ENCODE results near the gene IFT122.

IFT122 gene

DNA sequence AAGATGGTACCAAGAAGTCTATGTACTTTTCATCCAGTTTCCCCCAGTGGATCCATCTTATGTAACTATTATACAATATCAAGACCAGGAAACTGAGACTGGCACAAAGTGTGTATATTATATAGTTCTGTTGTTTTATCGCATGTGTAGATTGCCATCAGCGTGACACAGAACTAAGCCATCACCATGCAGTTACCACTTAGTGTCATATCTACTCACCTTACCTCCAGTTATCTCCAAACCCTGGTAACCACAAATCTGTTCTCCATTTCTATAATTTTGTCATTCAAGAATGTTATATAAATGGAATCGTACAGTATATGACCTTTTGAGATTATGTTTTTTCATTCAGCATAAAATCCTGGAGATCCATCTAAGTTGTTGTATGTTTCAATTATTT lies 23.1 kb downstream of the IFT122 start:
- H3K4me3 ChIP-seq (ENCODE audit: severe bottlenecking), result no peak overlapping the region
- ATAC-seq (ENCODE audit: low read depth), result no peak
- no peaks in the 10 kb centered on the region for H3K27me3 ChIP-seq (ENCODE audit: insufficient read depth, poor library complexity, severe bottlenecking)
- DNase-seq (ENCODE audit: low spot score), result no peak
- peaks cover 6% of the 10 kb centered on the region for H3K4me1 ChIP-seq (ENCODE audit: insufficient read depth, poor library complexity, severe bottlenecking)
- peaks cover 5% of the 10 kb centered on the region; the same call in 1 of the 2 replicates for H3K36me3 ChIP-seq (ENCODE audit: low read depth)
- no peaks in the 10 kb centered on the region for H3K9me3 ChIP-seq (ENCODE audit: severe bottlenecking)
- no peak overlapping the region for H3K27ac ChIP-seq (ENCODE audit: poor library complexity, severe bottlenecking)
- TF ChIP-seq, protein P1, sequence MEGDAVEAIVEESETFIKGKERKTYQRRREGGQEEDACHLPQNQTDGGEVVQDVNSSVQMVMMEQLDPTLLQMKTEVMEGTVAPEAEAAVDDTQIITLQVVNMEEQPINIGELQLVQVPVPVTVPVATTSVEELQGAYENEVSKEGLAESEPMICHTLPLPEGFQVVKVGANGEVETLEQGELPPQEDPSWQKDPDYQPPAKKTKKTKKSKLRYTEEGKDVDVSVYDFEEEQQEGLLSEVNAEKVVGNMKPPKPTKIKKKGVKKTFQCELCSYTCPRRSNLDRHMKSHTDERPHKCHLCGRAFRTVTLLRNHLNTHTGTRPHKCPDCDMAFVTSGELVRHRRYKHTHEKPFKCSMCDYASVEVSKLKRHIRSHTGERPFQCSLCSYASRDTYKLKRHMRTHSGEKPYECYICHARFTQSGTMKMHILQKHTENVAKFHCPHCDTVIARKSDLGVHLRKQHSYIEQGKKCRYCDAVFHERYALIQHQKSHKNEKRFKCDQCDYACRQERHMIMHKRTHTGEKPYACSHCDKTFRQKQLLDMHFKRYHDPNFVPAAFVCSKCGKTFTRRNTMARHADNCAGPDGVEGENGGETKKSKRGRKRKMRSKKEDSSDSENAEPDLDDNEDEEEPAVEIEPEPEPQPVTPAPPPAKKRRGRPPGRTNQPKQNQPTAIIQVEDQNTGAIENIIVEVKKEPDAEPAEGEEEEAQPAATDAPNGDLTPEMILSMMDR (IDR thresholded peaks at IDR 0.05; ENCODE audit: poor library complexity, severe bottlenecking), result no peak

DNA sequence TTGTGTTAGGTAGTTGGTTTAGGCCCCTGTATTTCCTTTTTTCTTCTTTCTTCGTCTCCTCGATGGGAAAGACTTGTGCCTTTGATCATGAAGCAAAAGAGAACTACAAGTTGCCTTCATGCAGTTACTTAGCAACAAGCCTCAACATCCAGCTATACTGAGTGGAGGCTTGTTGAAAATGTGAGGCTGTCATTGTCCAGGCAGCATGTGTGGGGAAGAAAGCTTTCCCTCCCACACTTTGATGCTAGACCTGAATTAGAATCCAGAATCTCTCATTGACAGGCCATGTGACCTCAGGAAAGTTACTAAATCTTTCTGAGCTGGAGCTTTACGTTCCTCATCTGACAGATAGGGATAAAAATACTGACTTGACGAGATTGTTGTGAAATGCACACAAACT lies 23.7 kb downstream of the IFT122 start:
- H3K9me3 ChIP-seq (ENCODE audit: severe bottlenecking), result no peaks in the 10 kb centered on the region
- H3K27ac ChIP-seq (ENCODE audit: poor library complexity, severe bottlenecking), result no peak overlapping the region
- DNase-seq (ENCODE audit: low spot score) (no peak), ATAC-seq (ENCODE audit: low read depth) (no peak)
- H3K4me3 ChIP-seq (ENCODE audit: severe bottlenecking), result no peak overlapping the region
- TF ChIP-seq, protein P1 (IDR thresholded peaks at IDR 0.05; ENCODE audit: poor library complexity, severe bottlenecking), result no peak
- no peaks in the 10 kb centered on the region for H3K27me3 ChIP-seq (ENCODE audit: insufficient read depth, poor library complexity, severe bottlenecking)
- H3K36me3 ChIP-seq (ENCODE audit: low read depth), result peaks cover 5% of the 10 kb centered on the region; the same call in 1 of the 2 replicates
- peaks cover 6% of the 10 kb centered on the region for H3K4me1 ChIP-seq (ENCODE audit: insufficient read depth, poor library complexity, severe bottlenecking)

DNA sequence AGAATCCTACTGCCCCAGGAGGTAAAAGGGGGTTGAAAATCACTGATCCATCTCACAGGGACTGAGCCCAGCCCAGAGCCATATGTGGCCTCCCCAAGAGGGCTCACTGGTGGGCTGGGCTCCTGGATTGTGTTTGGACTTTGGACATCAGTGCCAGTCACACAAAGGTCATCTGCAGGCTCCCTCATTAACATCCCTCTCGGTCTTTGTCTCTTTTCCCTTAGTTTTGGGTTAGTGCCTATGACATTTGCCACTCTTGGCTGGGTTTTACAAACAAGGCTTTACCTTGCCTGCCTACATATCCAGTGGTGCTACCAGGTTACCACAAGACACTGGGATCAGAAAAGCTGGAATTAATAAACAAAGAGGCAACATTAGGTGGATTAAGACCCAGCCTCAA lies 27.9 kb downstream of the IFT122 start:
- H3K27ac ChIP-seq (ENCODE audit: poor library complexity, severe bottlenecking), result no peak overlapping the region

DNA sequence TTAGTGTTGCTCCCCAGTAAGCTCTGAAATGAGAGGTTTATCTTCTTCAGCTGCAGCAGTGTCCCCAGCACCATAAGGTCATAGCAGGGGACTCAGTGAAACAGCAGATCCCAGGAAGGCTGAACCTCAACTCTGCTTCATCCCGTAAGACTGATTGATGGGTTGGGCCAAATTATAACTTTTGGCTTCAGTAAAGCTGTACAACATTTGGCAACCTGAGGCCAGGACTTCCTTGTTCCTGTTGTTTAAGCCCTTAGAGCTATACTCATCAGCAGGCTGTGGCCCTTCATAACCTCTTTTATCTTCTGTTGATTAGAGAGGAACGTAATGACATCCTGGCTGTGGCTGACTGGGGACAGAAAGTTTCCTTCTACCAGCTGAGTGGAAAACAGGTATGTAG lies 29.0 kb downstream of the IFT122 start:
- Histone ChIP-seq H3K27me3 (ENCODE audit: insufficient read depth, poor library complexity, severe bottlenecking) (no peaks in the 10 kb centered on the region), H3K4me1 (ENCODE audit: insufficient read depth, poor library complexity, severe bottlenecking) (no peaks in the 10 kb centered on the region), H3K27ac (ENCODE audit: poor library complexity, severe bottlenecking) (no peak overlapping the region)

More for the DNA sequence above, 27.9 kb downstream of the IFT122 start:
- Histone ChIP-seq H3K9me3 (ENCODE audit: severe bottlenecking) (no peaks in the 10 kb centered on the region), H3K4me3 (ENCODE audit: severe bottlenecking) (no peak overlapping the region), H3K27me3 (ENCODE audit: insufficient read depth, poor library complexity, severe bottlenecking) (no peaks in the 10 kb centered on the region), H3K36me3 (ENCODE audit: low read depth) (peaks cover 6% of the 10 kb centered on the region; the same call in 1 of the 2 replicates), H3K4me1 (ENCODE audit: insufficient read depth, poor library complexity, severe bottlenecking) (no peaks in the 10 kb centered on the region)
- no peak for DNase-seq (ENCODE audit: low spot score)
- TF ChIP-seq, protein P1 (IDR thresholded peaks at IDR 0.05; ENCODE audit: poor library complexity, severe bottlenecking), result no peak
- no peak for ATAC-seq (ENCODE audit: low read depth)

DNA sequence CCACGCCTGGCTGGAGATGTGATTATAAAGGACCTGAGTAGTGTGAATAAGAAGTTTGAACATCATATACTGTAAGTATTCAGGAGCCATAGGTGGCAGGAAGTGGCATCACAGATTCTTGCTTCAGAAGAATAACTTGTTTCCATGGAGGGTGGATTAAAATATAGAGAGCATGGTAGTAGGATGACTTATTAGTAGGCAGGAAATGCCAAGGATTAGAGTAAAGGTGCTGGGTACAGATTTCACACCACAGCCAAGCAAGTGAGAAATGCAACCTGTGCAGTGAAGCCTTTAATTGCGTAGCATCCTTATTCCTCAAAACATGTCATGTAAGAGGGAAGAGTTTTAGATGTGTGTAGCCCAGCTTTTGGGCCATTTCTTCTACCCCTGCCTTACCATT lies 30.8 kb downstream of the IFT122 start:
- Histone ChIP-seq H3K4me3 (ENCODE audit: severe bottlenecking) (no peak overlapping the region), H3K27me3 (ENCODE audit: insufficient read depth, poor library complexity, severe bottlenecking) (no peaks in the 10 kb centered on the region), H3K36me3 (ENCODE audit: low read depth) (peaks cover 6% of the 10 kb centered on the region; the same call in 1 of the 2 replicates), H3K9me3 (ENCODE audit: severe bottlenecking) (no peaks in the 10 kb centered on the region), H3K4me1 (ENCODE audit: insufficient read depth, poor library complexity, severe bottlenecking) (no peaks in the 10 kb centered on the region), H3K27ac (ENCODE audit: poor library complexity, severe bottlenecking) (no peak overlapping the region)
- TF ChIP-seq, protein P1 (IDR thresholded peaks at IDR 0.05; ENCODE audit: poor library complexity, severe bottlenecking), result no peak
- DNase-seq (ENCODE audit: low spot score) (no peak), ATAC-seq (ENCODE audit: low read depth) (no peak)

More for the DNA sequence above, 29.0 kb downstream of the IFT122 start:
- TF ChIP-seq, protein P1 (IDR thresholded peaks at IDR 0.05; ENCODE audit: poor library complexity, severe bottlenecking), result no peak
- Histone ChIP-seq H3K9me3 (ENCODE audit: severe bottlenecking) (no peaks in the 10 kb centered on the region), H3K36me3 (ENCODE audit: low read depth) (peaks cover 6% of the 10 kb centered on the region; the same call in 1 of the 2 replicates), H3K4me3 (ENCODE audit: severe bottlenecking) (no peak overlapping the region)
- no peak for DNase-seq (ENCODE audit: low spot score)
- no peak for ATAC-seq (ENCODE audit: low read depth)

Data from RWPE2 (cell line).